ENCODE data around the gene THTPA.

THTPA gene

DNA sequence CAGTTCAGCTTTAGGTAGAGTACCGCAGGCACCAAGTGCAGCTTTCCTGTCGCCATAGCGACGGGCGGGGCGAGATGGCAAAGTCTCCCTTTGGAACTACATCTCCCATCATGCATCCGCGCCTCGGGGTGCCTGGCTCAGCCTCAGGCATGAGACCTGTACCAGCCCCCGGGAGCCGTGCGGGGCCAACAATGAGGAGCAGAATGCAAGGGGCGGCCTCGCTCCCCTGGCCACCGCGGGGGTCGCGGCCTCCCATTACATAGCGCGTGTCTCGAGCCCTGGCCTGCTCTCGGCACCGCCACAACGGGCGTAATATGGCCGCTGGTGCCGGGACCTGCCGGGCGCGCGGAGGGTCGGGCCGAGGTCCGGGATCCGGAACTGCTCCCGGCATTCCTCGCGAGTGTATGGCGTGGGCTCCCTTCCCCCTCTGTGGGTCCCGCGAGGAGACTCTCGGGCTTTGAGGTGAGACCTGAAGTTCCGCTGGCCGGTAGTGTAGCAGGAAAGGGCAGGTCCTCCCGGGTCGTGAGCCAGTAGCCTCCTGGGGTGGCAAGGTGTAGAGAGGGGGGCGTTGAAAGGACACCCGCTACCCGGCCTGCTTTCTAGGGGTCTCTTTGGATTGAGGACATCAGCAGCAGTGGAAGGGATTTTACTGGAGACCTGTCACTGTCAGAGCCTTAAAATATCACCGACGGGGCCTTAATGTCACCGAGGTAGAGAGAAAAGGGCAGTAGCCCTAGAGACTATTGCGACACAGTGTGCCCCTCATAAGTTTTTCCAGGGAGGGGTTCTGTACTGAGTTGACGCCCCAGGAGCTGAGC is at the start of gene THTPA:
TSS of gene THTPA (plus strand) at position 390 of the 818 bp plus-strand sequence. CDS start 487 bp downstream, outside the sequence.
- peak; percentile 5; the same call in 1 of the 2 replicates for TF ChIP-seq NFIC (IDR thresholded peaks at IDR 0.05)
- no peak for TF ChIP-seq FOXM1 (IDR thresholded peaks at IDR 0.05; ENCODE audit: borderline replicate concordance, low read depth)
- peak; percentile 88 for TF ChIP-seq TAF1 (IDR thresholded peaks at IDR 0.05; ENCODE audit: low read depth)
- peak; percentile 67; the same call in 1 of the 2 replicates for TF ChIP-seq TCF12 (IDR thresholded peaks at IDR 0.05; ENCODE audit: low read depth)
- TF ChIP-seq ZBTB7A (IDR thresholded peaks at IDR 0.05; ENCODE audit: low read depth) = peak; percentile 45; the same call in 1 of the 2 replicates
- TF ChIP-seq, protein P1, sequence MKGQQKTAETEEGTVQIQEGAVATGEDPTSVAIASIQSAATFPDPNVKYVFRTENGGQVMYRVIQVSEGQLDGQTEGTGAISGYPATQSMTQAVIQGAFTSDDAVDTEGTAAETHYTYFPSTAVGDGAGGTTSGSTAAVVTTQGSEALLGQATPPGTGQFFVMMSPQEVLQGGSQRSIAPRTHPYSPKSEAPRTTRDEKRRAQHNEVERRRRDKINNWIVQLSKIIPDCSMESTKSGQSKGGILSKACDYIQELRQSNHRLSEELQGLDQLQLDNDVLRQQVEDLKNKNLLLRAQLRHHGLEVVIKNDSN (IDR thresholded peaks at IDR 0.05) = no peak
- TF ChIP-seq MAX (IDR thresholded peaks at IDR 0.05) = peak; percentile 78
- TF ChIP-seq CEBPB (IDR thresholded peaks at IDR 0.05) = 0 out of 2 replicates have a peak, but pooled peaks have one; percentile 25
- TF ChIP-seq CREB1 (IDR thresholded peaks at IDR 0.05; ENCODE audit: low read depth) = peak; percentile 36; the same call in 1 of the 2 replicates
- no peak for TF ChIP-seq TEAD4 (IDR thresholded peaks at IDR 0.05)
- peak; percentile 89 for TF ChIP-seq YY1 (IDR thresholded peaks at IDR 0.05; ENCODE audit: low read depth)

DNA sequence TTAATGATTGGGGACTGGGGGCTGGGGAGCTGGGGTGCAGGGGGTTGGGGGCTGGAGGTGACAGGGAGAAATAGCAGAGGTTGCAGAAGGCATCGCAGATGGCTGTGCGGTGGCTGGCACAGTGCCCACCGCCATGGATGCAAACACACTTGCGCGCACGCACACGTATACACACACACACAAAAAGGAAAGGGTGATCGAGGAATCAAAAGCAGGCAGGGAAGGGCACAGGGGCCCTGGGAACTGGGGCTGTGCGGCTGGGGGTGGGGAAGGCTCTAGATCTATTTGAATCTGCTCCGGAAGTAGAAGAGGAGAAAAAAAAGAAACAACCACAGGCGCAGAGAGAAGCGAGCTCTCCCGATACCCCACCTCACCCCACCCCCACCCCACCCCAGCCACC is 43.9 kb upstream of the THTPA start:
- TF ChIP-seq CEBPB (IDR thresholded peaks at IDR 0.05) (no peak), ZBTB7A (IDR thresholded peaks at IDR 0.05; ENCODE audit: low read depth) (no peak), FOXM1 (IDR thresholded peaks at IDR 0.05; ENCODE audit: borderline replicate concordance, low read depth) (no peak)

DNA sequence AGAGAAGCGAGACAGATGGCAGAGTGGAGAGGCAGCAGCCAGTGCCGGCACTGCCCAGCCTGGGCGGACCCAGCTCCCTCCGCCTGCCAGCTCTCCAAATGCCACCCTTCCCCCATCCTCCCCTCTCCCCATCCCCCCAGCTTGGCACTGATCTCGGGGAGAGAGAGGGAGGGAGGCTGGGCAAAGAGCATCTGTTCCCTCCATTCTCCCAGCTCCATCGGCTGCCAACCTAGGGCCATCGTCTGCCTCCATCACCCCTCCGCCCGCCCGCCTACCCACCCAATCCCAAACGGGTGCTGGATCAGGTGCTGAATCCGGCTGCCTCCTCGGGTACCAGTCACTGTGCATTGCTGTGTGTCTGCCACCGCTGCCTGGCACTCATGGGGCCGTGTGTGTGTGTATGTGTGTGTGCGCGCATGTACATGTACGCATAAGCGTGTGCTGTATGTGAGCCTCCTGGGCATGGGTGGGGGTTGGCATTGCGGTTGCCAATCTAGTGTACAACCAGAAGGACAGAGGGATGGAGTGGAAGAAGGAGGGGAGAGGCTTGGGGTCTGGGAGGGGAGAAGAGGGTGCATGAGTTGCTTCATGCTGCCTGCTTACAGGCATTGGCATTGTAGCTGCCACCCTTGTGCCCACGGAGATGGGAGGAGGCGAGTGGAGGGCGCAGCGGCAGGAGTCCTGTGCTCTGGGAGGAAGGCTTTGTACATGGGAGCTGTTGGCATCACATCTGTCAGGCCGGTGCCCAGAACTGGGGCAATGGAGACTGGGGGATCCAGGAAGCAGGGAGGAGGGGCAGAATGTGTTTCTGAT is 42.9 kb upstream of the THTPA start:
- no peak for TF ChIP-seq CREB1 (IDR thresholded peaks at IDR 0.05; ENCODE audit: low read depth)
- TF ChIP-seq, protein P1 (IDR thresholded peaks at IDR 0.05) = no peak
- TF ChIP-seq FOXM1 (IDR thresholded peaks at IDR 0.05; ENCODE audit: borderline replicate concordance, low read depth) = no peak
- TF ChIP-seq MAX (IDR thresholded peaks at IDR 0.05) = no peak
- TF ChIP-seq RAD21 (IDR thresholded peaks at IDR 0.05; ENCODE audit: low read depth) = no peak
- TF ChIP-seq TCF12 (IDR thresholded peaks at IDR 0.05; ENCODE audit: low read depth) = no peak
- TF ChIP-seq EP300 (IDR thresholded peaks at IDR 0.05; ENCODE audit: borderline replicate concordance) = no peak
- no peak for TF ChIP-seq TAF1 (IDR thresholded peaks at IDR 0.05; ENCODE audit: low read depth)
- TF ChIP-seq YY1 (IDR thresholded peaks at IDR 0.05; ENCODE audit: low read depth) = no peak
- TF ChIP-seq REST (IDR thresholded peaks at IDR 0.05; ENCODE audit: low read depth) = no peak
- TF ChIP-seq ZBTB7A (IDR thresholded peaks at IDR 0.05; ENCODE audit: low read depth) = no peak
- TF ChIP-seq NFIC (IDR thresholded peaks at IDR 0.05) = no peak
- no peak for TF ChIP-seq TEAD4 (IDR thresholded peaks at IDR 0.05)
- TF ChIP-seq EGR1 (IDR thresholded peaks at IDR 0.05) = no peak
- no peak for TF ChIP-seq CEBPB (IDR thresholded peaks at IDR 0.05)

DNA sequence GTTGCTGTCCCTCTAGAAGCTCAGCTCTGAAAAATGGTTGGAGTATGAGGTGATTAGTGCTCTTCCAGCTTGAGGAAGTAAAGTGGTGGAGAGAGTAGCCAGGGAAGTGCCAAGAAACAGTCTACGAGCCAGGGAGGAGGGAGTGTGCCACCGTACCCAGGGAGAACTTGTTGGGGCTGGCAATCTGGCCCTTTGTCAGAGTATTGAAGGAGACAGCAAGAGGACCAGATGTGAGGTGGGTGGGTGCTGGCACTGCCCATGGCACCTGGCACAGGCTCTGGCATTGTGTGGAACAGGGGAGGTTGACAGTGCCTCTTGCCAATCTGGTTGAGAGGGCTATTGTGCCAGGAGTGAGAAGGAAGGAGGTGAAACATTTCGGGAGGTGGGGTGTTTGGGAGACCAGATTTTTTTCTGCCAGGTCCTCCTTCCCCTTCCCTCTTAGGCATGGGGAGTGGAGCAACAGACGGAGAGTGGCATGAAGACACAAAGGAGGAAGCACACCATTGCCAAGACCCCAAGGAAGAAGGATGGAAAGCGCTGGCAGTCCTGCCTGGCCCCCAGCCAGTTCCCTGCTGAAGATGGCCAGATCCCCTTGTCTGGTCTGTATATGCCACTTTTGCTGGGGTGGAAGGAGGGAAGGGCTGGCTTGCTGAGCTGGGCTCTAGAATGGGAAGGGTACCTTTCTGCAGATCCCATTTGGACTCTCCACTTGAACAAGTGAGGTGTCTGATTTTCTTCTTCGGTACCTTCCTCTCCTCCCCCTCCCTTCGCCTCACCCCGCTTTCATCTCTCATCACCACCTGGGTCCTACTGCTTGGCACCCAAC is 42.0 kb upstream of the THTPA start:
- no peak for TF ChIP-seq YY1 (IDR thresholded peaks at IDR 0.05; ENCODE audit: low read depth)
- TF ChIP-seq FOXM1 (IDR thresholded peaks at IDR 0.05; ENCODE audit: borderline replicate concordance, low read depth) = no peak
- no peak for TF ChIP-seq EP300 (IDR thresholded peaks at IDR 0.05; ENCODE audit: borderline replicate concordance)
- no peak for TF ChIP-seq EGR1 (IDR thresholded peaks at IDR 0.05)

- TF ChIP-seq EGR1 (IDR thresholded peaks at IDR 0.05) (no peak), TEAD4 (IDR thresholded peaks at IDR 0.05) (no peak), CEBPB (IDR thresholded peaks at IDR 0.05) (no peak), NFIC (IDR thresholded peaks at IDR 0.05) (no peak), TCF12 (IDR thresholded peaks at IDR 0.05; ENCODE audit: low read depth) (no peak), YY1 (IDR thresholded peaks at IDR 0.05; ENCODE audit: low read depth) (no peak), CREB1 (IDR thresholded peaks at IDR 0.05; ENCODE audit: low read depth) (no peak), MAX (IDR thresholded peaks at IDR 0.05) (no peak), TAF1 (IDR thresholded peaks at IDR 0.05; ENCODE audit: low read depth) (no peak), EP300 (IDR thresholded peaks at IDR 0.05; ENCODE audit: borderline replicate concordance) (no peak), FOXM1 (IDR thresholded peaks at IDR 0.05; ENCODE audit: borderline replicate concordance, low read depth) (no peak), REST (IDR thresholded peaks at IDR 0.05; ENCODE audit: low read depth) (no peak), ZBTB7A (IDR thresholded peaks at IDR 0.05; ENCODE audit: low read depth) (no peak), RAD21 (IDR thresholded peaks at IDR 0.05; ENCODE audit: low read depth) (no peak)
- TF ChIP-seq, protein P1 (IDR thresholded peaks at IDR 0.05) = no peak
These were observed 41.5 kb upstream of the THTPA start for GRCh38 chr14:23514644-23514957.

All from Ishikawa (cell line).